BE2C (cell line): ENCODE results near the gene EPB41L3.

Experiments used
- DNase-seq: peaks from one replicate; pipeline ENCODE4 v3.0.0-alpha.2; 2020
- H3K27me3 ChIP-seq: fragments of 250-450 bp; sonication (Bioruptor Pico); 2 replicates; pipeline ENCODE4 v1.5.1; 2020; ENCODE audit warnings: mild to moderate bottlenecking
- H3K36me3 ChIP-seq: fragments of 250-450 bp; sonication (Bioruptor Pico); 2 replicates; pipeline ENCODE4 v1.5.1; 2020; ENCODE audit warnings: mild to moderate bottlenecking
- H3K4me1 ChIP-seq: fragments of 250-450 bp; sonication (Bioruptor Pico); 2 replicates; pipeline ENCODE4 v1.5.1; 2020
- H3K4me3 ChIP-seq: 2 replicates; pipeline ENCODE4 v1.5.1; 2011; ENCODE audit warnings: low read depth, low read length
- H3K9me3 ChIP-seq: fragments of 250-450 bp; sonication (Bioruptor Pico); 2 replicates; pipeline ENCODE4 v1.5.1; 2020
- CTCF ChIP-seq: IDR thresholded peaks from 2 replicates; pipeline ENCODE4 v1.5.1; 2012; ENCODE audit warnings: mild to moderate bottlenecking, low read depth, low read length

The EPB41L3 gene

GRCh38 chr18:5462227-5462626 is 81.6 kb downstream of the EPB41L3 start:
- TF ChIP-seq CTCF: no peak
- H3K4me1 ChIP-seq: no peaks in the 10 kb centered on the region
- no peak for DNase-seq

GRCh38 chr18:5461041-5461440 is 82.8 kb downstream of the EPB41L3 start:
- TF ChIP-seq CTCF: no peak
- Histone ChIP-seq H3K4me1 (no peaks in the 10 kb centered on the region), H3K36me3 (no peaks in the 10 kb centered on the region), H3K9me3 (no peaks in the 10 kb centered on the region), H3K4me3 (no peak overlapping the region), H3K27me3 (no peaks in the 10 kb centered on the region)
- no peak for DNase-seq

More at GRCh38 chr18:5462227-5462626, 81.6 kb downstream of the EPB41L3 start:
- H3K9me3 ChIP-seq: no peaks in the 10 kb centered on the region
- H3K36me3 ChIP-seq: no peaks in the 10 kb centered on the region
- no peaks in the 10 kb centered on the region for H3K27me3 ChIP-seq
- no peak overlapping the region for H3K4me3 ChIP-seq

GRCh38 chr18:5457462-5457957 is 86.3 kb downstream of the EPB41L3 start:
- Histone ChIP-seq H3K27me3 (no peaks in the 10 kb centered on the region), H3K4me1 (no peaks in the 10 kb centered on the region), H3K36me3 (no peaks in the 10 kb centered on the region), H3K9me3 (no peaks in the 10 kb centered on the region), H3K4me3 (no peak overlapping the region)
- no peak for DNase-seq
- TF ChIP-seq CTCF: no peak

DNA sequence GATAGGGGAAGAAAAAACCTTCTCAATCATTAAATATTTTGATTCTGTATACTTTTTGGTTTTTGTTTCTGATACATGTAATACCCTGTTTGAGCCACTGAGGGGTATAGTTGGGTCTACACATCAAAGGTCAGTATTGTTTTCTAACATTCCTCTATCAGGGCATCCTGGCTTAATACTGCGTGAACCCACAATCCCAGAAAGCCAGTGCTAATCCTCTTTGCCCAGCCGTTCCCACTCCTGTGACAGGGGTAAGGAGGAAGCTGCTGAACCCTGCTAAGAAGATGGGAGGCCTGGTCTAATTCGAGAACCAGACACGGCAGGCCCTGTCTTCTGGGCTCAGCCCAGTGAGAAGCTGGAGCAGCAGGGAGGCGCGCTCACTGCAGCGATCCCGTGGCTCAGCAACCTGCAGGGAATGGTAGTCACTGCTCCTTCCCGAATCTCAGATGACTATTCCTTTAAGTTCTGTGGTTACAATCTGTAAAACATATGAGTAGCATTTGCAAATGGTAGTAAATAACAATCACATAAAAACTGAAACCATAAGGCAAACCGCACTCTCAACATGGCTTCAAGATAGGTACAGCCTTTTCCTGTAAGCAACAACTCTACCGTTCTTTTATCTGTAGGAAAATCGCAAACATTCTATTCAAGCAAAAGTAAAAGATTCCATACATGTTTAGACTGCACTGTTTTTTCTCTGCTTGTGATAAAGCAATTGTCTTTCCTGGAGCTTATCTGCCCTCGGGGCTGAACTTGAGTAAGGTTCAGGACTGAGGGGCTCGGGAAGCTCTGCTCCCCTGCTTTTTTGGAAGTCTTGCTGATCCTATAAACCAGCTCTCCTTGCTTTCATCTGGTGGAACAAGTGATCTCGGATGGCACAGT is 87.0 kb downstream of the EPB41L3 start:
- H3K4me1 ChIP-seq: no peaks in the 10 kb centered on the region
- H3K9me3 ChIP-seq: no peaks in the 10 kb centered on the region
- H3K36me3 ChIP-seq: no peaks in the 10 kb centered on the region
- H3K4me3 ChIP-seq: no peak overlapping the region; the same call in 1 of the 2 replicates
- H3K27me3 ChIP-seq: no peaks in the 10 kb centered on the region
- DNase-seq: no peak
- TF ChIP-seq CTCF: peak; percentile 13; the same call in 1 of the 2 replicates

- no peaks in the 10 kb centered on the region for H3K27me3 ChIP-seq
- H3K4me3 ChIP-seq: no peak overlapping the region
These were observed 88.1 kb downstream of the EPB41L3 start for GRCh38 chr18:5455674-5456073.

More at GRCh38 chr18:5455674-5456073, 88.1 kb downstream of the EPB41L3 start:
- DNase-seq: no peak
- no peaks in the 10 kb centered on the region for H3K4me1 ChIP-seq
- no peaks in the 10 kb centered on the region for H3K9me3 ChIP-seq
- H3K36me3 ChIP-seq: no peaks in the 10 kb centered on the region
- no peak for TF ChIP-seq CTCF
